IMR-90 (cell line): ENCODE data around the gene BLOC1S4.

Experiments used
- BHLHE40 ChIP-seq: fragments of 150-350 bp; IDR thresholded peaks from 2 replicates; pipeline ENCODE4 v1.6.1; 2016; ENCODE audit warnings: mild to moderate bottlenecking, low read depth, low read length
- CTCF ChIP-seq: conservative IDR thresholded peaks from 2 replicates; pipeline ENCODE4 v1.5.1; 2012; ENCODE audit warnings: mild to moderate bottlenecking, low read depth, low read length, improper control_type of control experiment
- POLR2A ChIP-seq: IDR thresholded peaks from 2 replicates; pipeline ENCODE4 v1.6.1; 2012; ENCODE audit warnings: mild to moderate bottlenecking, low read depth, low read length
- RFX5 ChIP-seq: IDR thresholded peaks from 2 replicates; pipeline ENCODE4 v1.8.0; 2012; ENCODE audit warnings: low read depth, mild to moderate bottlenecking, low read length, moderate library complexity

GRCh38 chr4:6742507-6742906 is 26.5 kb downstream of the BLOC1S4 start:
- TF ChIP-seq CTCF = no peak
- no peak for TF ChIP-seq RFX5
- no peak for TF ChIP-seq BHLHE40
- TF ChIP-seq POLR2A = no peak
